ENCODE measurements around the gene TTPAL. TPM values are rescaled to one million over a fixed set of nuclear protein-coding genes. Genes with fewer than 3 reads are reported as not detected.
A peak's percentile ranks its signal among the peaks of the same experiment; 100 is the strongest.

The TTPAL gene
- total and polyA plus RNA-seq, 4 donors, result 11.6 to 39.7 (median 17.6) TPM

DNA sequence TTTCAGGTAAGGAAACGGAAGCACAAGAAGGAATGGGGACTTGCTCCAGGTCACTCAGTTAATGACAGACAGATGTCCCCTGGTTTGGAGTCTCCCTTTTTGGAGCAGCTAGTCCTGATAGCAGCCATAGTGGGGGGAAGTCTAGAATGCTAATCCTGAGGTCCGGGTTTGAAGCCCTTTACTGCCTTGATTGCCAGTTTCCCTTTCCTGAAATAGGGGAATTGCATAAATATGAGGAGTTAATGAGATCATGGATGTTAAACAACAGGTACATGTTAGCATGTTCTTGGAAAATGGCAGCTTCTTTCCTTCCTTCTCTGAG is 341 bp upstream of the TTPAL start:
- peak overlapping the region; percentile 4 to 89 for H3K9ac ChIP-seq (ENCODE audit: low read depth in 1 of 2, low read length in 2 of 2)
- 23% methylated on average over 2 of the region's 2 CpGs for WGBS
- no peaks in the 10 kb centered on the region for H3K9me3 ChIP-seq (ENCODE audit: control insufficient read depth in 4 of 4, low read length in 3 of 4)
- no peaks in the 10 kb centered on the region for H3K36me3 ChIP-seq (ENCODE audit: control insufficient read depth in 4 of 4, insufficient read depth in 3 of 4, low read depth in 1 of 4, low read length in 3 of 4)
- H3K4me1 ChIP-seq (ENCODE audit: control insufficient read depth in 4 of 4, insufficient read depth in 4 of 4, low read length in 3 of 4), result peaks cover 3 to 59% (median 42%) of the 10 kb centered on the region in 4 donors
- H3K27ac ChIP-seq (ENCODE audit: low read depth in 1 of 2, low read length in 2 of 2), result peak overlapping the region; percentile 68 to 96
- no peak for DNase-seq (ENCODE audit: low spot score)
- TF ChIP-seq YY1 (IDR thresholded peaks at IDR 0.05) (peak; percentile 32), RXRA (IDR thresholded peaks at IDR 0.05) (no peak)
- H3K4me3 ChIP-seq (ENCODE audit: low read depth in 1 of 3, low read length in 3 of 3), result peak overlapping the region; percentile 51 to 93 (median 71)
- no peaks in the 10 kb centered on the region for H3K27me3 ChIP-seq (ENCODE audit: control insufficient read depth in 4 of 4, insufficient read depth in 4 of 4, low read length in 3 of 4)

DNA sequence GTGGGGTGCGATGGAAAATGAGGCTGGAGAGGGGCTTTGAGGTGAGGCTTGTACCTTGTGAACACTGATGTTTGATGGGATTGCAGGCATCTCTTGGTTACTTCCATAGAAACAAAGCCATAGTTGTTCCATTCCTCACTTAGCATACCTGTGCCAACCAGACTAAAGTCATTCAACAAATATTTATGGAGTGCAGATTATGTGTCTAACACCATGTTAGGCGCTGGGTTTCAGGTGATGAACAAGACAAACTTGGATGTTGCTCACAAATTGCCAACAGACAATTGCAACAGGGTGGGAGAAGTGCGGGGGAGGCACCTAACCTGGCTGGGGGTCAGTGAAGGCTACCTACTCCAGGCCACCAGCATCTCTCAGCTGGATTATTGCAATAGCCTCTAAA is 1.5 kb downstream of the TTPAL start:
- H3K4me1 ChIP-seq (ENCODE audit: control insufficient read depth in 4 of 4, insufficient read depth in 4 of 4, low read length in 3 of 4), result peaks cover 0 to 58% (median 47%) of the 10 kb centered on the region in 4 donors
- H3K4me3 ChIP-seq (ENCODE audit: low read depth in 1 of 3, low read length in 3 of 3), result peak overlapping the region in 2 of 3 donors; percentile 71 to 94

More for the DNA sequence above, 1.5 kb downstream of the TTPAL start:
- H3K9ac ChIP-seq (ENCODE audit: low read depth in 1 of 2, low read length in 2 of 2), result peak overlapping the region in 1 of 2 donors; percentile 89
- WGBS, result 90% methylated on average over 3 of the region's 3 CpGs
- H3K27ac ChIP-seq (ENCODE audit: low read depth in 1 of 2, low read length in 2 of 2), result peak overlapping the region in 1 of 2 donors; percentile 68
- no peak for DNase-seq (ENCODE audit: low spot score)
- H3K27me3 ChIP-seq (ENCODE audit: control insufficient read depth in 4 of 4, insufficient read depth in 4 of 4, low read length in 3 of 4), result no peaks in the 10 kb centered on the region
- H3K36me3 ChIP-seq (ENCODE audit: control insufficient read depth in 4 of 4, insufficient read depth in 3 of 4, low read depth in 1 of 4, low read length in 3 of 4), result no peaks in the 10 kb centered on the region
- TF ChIP-seq SP1 (IDR thresholded peaks at IDR 0.05), result no peak
- TF ChIP-seq, protein P1, sequence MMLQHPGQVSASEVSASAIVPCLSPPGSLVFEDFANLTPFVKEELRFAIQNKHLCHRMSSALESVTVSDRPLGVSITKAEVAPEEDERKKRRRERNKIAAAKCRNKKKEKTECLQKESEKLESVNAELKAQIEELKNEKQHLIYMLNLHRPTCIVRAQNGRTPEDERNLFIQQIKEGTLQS (IDR thresholded peaks at IDR 0.05), result no peak
- no peak for TF ChIP-seq RXRA (IDR thresholded peaks at IDR 0.05)
- TF ChIP-seq RAD21 (IDR thresholded peaks at IDR 0.05), result no peak
- TF ChIP-seq HNF4A (conservative IDR thresholded peaks at IDR 0.05), result no peak
- no peak for TF ChIP-seq FOXA1 (IDR thresholded peaks at IDR 0.05)
- TF ChIP-seq EGR1 (IDR thresholded peaks at IDR 0.05; ENCODE audit: low read depth in 2 of 2), result no peak
- no peak for TF ChIP-seq FOXA2 (IDR thresholded peaks at IDR 0.05)
- TF ChIP-seq, protein P2, sequence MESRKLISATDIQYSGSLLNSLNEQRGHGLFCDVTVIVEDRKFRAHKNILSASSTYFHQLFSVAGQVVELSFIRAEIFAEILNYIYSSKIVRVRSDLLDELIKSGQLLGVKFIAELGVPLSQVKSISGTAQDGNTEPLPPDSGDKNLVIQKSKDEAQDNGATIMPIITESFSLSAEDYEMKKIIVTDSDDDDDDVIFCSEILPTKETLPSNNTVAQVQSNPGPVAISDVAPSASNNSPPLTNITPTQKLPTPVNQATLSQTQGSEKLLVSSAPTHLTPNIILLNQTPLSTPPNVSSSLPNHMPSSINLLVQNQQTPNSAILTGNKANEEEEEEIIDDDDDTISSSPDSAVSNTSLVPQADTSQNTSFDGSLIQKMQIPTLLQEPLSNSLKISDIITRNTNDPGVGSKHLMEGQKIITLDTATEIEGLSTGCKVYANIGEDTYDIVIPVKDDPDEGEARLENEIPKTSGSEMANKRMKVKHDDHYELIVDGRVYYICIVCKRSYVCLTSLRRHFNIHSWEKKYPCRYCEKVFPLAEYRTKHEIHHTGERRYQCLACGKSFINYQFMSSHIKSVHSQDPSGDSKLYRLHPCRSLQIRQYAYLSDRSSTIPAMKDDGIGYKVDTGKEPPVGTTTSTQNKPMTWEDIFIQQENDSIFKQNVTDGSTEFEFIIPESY (IDR thresholded peaks at IDR 0.05), result no peak
- TF ChIP-seq, protein P3, sequence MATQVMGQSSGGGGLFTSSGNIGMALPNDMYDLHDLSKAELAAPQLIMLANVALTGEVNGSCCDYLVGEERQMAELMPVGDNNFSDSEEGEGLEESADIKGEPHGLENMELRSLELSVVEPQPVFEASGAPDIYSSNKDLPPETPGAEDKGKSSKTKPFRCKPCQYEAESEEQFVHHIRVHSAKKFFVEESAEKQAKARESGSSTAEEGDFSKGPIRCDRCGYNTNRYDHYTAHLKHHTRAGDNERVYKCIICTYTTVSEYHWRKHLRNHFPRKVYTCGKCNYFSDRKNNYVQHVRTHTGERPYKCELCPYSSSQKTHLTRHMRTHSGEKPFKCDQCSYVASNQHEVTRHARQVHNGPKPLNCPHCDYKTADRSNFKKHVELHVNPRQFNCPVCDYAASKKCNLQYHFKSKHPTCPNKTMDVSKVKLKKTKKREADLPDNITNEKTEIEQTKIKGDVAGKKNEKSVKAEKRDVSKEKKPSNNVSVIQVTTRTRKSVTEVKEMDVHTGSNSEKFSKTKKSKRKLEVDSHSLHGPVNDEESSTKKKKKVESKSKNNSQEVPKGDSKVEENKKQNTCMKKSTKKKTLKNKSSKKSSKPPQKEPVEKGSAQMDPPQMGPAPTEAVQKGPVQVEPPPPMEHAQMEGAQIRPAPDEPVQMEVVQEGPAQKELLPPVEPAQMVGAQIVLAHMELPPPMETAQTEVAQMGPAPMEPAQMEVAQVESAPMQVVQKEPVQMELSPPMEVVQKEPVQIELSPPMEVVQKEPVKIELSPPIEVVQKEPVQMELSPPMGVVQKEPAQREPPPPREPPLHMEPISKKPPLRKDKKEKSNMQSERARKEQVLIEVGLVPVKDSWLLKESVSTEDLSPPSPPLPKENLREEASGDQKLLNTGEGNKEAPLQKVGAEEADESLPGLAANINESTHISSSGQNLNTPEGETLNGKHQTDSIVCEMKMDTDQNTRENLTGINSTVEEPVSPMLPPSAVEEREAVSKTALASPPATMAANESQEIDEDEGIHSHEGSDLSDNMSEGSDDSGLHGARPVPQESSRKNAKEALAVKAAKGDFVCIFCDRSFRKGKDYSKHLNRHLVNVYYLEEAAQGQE (IDR thresholded peaks at IDR 0.05), result no peak
- no peak for TF ChIP-seq JUND (IDR thresholded peaks at IDR 0.05)
- TF ChIP-seq, protein P4, sequence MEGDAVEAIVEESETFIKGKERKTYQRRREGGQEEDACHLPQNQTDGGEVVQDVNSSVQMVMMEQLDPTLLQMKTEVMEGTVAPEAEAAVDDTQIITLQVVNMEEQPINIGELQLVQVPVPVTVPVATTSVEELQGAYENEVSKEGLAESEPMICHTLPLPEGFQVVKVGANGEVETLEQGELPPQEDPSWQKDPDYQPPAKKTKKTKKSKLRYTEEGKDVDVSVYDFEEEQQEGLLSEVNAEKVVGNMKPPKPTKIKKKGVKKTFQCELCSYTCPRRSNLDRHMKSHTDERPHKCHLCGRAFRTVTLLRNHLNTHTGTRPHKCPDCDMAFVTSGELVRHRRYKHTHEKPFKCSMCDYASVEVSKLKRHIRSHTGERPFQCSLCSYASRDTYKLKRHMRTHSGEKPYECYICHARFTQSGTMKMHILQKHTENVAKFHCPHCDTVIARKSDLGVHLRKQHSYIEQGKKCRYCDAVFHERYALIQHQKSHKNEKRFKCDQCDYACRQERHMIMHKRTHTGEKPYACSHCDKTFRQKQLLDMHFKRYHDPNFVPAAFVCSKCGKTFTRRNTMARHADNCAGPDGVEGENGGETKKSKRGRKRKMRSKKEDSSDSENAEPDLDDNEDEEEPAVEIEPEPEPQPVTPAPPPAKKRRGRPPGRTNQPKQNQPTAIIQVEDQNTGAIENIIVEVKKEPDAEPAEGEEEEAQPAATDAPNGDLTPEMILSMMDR (IDR thresholded peaks at IDR 0.05; ENCODE audit: low read depth, low read length, missing input control), result no peak
- no peak for TF ChIP-seq NR2F2 (IDR thresholded peaks at IDR 0.05)
- TF ChIP-seq YY1 (IDR thresholded peaks at IDR 0.05), result no peak
- no peak for TF ChIP-seq TAF1 (conservative IDR thresholded peaks at IDR 0.05)
- TF ChIP-seq GABPA (IDR thresholded peaks at IDR 0.05 in 1 of 2, conservative IDR thresholded peaks at IDR 0.05 in 1 of 2), result no peak
- TF ChIP-seq, protein P5, sequence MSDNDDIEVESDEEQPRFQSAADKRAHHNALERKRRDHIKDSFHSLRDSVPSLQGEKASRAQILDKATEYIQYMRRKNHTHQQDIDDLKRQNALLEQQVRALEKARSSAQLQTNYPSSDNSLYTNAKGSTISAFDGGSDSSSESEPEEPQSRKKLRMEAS (IDR thresholded peaks at IDR 0.05), result no peak
- H3K9me3 ChIP-seq (ENCODE audit: control insufficient read depth in 4 of 4, low read length in 3 of 4), result no peaks in the 10 kb centered on the region
